H1 (cell line): ENCODE measurements around the gene TAS2R3. TPM values are rescaled to one million over a fixed set of nuclear protein-coding genes. Genes with fewer than 3 reads are reported as not detected.

Experiments used
- ATF3 ChIP-seq: IDR thresholded peaks from 2 replicates; pipeline ENCODE4 v1.6.1; 2011; ENCODE audit warnings: low read depth, mild to moderate bottlenecking, low read length; ENCODE audit not compliant: insufficient read depth
- BCL11A ChIP-seq, 2 experiments: IDR thresholded peaks; one replicate each; pipeline ENCODE4 v1.6.1; 2011; ENCODE audit warnings: low read depth in 2 of 2, low read length in 2 of 2, mild to moderate bottlenecking in 2 of 2
- RBBP5 ChIP-seq: IDR thresholded peaks from 2 replicates; pipeline ENCODE4 v1.7.1; 2012; ENCODE audit warnings: low read depth, mild to moderate bottlenecking, inconsistent platforms, low read length, moderate library complexity, borderline replicate concordance
- SP1 ChIP-seq: IDR thresholded peaks from 2 replicates; pipeline ENCODE4 v1.6.1; 2011; ENCODE audit warnings: low read depth, low read length
- polyA plus RNA-seq, 7 experiments: library from polyadenylated mRNA; depleted of rRNA in 3 of 7; stranded (reverse) in 5 of 7; unstranded in 2 of 7; fragments of >200 nt in 5 of 7; fragments of 200-250 nt in 2 of 7; gene quantifications; 1 replicate in 5 of 7; 2 replicates in 1 of 7; 4 replicates in 1 of 7; pipeline versions ENCODE4 v1.2.1 to v1.2.3, GENCODE V29; 2011 to 2013; ENCODE audit warnings: missing spikeins in 2 of 7, mixed read lengths in 2 of 7
- total RNA-seq: library from RNA; stranded (reverse); fragmentation: NEBNext Ultra II Directional; extraction: Animal tissue kit (Norgen Biotek cat#: 25700); gene quantifications from 2 replicates; pipeline ENCODE4 v1.2.1, GENCODE V29; 2021
- TF ChIP-seq, protein P1 (sequence below): IDR thresholded peaks from 2 replicates; pipeline ENCODE4 v1.6.1; 2012; ENCODE audit warnings: inconsistent platforms

TAS2R3 gene
- total and polyA plus RNA-seq, 2 of the 8 experiments (the other 6 are each of a cell fraction or from before 2014, with no cell fraction given): 0.48 to 0.99 TPM

- TF ChIP-seq, protein P1, sequence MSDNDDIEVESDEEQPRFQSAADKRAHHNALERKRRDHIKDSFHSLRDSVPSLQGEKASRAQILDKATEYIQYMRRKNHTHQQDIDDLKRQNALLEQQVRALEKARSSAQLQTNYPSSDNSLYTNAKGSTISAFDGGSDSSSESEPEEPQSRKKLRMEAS: no peak
- no peak for TF ChIP-seq ATF3
- TF ChIP-seq SP1: no peak
- no peak for TF ChIP-seq RBBP5
- no peak for TF ChIP-seq BCL11A (IDR thresholded peaks at IDR 0.05; ENCODE audit: low read depth in 2 of 2, low read length in 2 of 2)
Measured at GRCh38 chr7:141788296-141788695, 24.4 kb downstream of the TAS2R3 start (continued).
